Measurements from ENCODE around the gene SLC38A3. TPM values are rescaled to one million over a fixed set of nuclear protein-coding genes. Genes with fewer than 3 reads are reported as not detected.
"Not testable (repeated sequence)": the region's sequence is repeated elsewhere in the genome, so short reads cannot be mapped to it uniquely, and the experiment has no call there.

The SLC38A3 gene
- total RNA-seq, 1 donor from 2014 or later, result 0.52 TPM

- H3K4me3 ChIP-seq (ENCODE audit: low read length in 3 of 3), result peak overlapping the region in 1 of 3 donors; percentile 52
- H3K9me3 ChIP-seq (ENCODE audit: control insufficient read depth in 3 of 3, low read length in 3 of 3), result no peaks in the 10 kb centered on the region
- no peaks in the 10 kb centered on the region for H3K36me3 ChIP-seq (ENCODE audit: control insufficient read depth in 3 of 3, insufficient read depth in 3 of 3, low read length in 3 of 3)
- H3K9ac ChIP-seq (ENCODE audit: low read depth in 1 of 3, low read length in 3 of 3), result peak overlapping the region in 1 of 3 donors; percentile 95
- H3K27ac ChIP-seq (ENCODE audit: low read depth, low read length), result no peak overlapping the region
- peaks cover 28 to 76% (median 67%) of the 10 kb centered on the region in 3 donors for H3K4me1 ChIP-seq (ENCODE audit: control insufficient read depth in 3 of 3, insufficient read depth in 3 of 3, low read length in 3 of 3)
- H3K27me3 ChIP-seq (ENCODE audit: control insufficient read depth in 3 of 3, insufficient read depth in 3 of 3, low read length in 3 of 3), result peaks cover 3 to 16% (median 11%) of the 10 kb centered on the region in 3 donors
Observed at GRCh38 chr3:50207359-50208042, 2.4 kb downstream of the SLC38A3 start.

DNA sequence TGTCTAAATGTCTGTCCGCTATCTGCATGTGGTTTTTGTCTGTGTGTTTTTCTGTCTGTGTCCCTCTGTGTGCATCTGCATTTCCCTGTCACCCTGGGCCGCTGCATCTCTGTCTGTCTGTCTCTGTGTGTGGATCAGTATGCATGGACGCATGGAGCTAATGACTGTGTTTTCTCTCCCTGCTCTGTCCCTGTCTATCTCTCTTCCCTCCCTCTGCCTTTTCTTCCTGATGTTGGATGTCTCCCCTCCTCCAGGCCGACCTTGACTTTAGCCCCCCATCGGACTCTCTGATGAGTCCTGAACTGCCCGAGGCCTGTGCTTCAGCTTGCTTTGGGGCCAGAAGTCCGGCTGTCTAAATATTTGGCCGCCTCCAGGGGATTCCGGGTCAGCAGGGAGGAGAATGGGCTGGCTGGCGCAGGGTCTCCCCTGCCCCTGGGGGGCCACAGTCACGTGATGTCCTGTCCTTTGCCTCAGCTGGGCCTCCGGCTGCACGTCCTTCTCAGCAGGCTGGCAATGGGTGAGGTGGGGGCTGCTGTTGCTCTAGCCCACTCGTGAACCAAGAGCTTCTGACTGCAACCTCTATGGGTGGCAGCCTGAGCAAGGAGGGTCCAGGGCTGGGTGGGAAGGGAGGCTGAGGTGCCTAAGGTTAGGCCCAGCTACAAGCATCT lies 3.7 kb downstream of the SLC38A3 start:
- Histone ChIP-seq H3K9ac (ENCODE audit: low read depth in 1 of 3, low read length in 3 of 3) (peak overlapping the region in 1 of 3 donors; percentile 40), H3K4me1 (ENCODE audit: control insufficient read depth in 3 of 3, insufficient read depth in 3 of 3, low read length in 3 of 3) (peaks cover 29 to 83% (median 69%) of the 10 kb centered on the region in 3 donors), H3K9me3 (ENCODE audit: control insufficient read depth in 3 of 3, low read length in 3 of 3) (no peaks in the 10 kb centered on the region), H3K4me3 (ENCODE audit: low read length in 3 of 3) (no peak overlapping the region), H3K36me3 (ENCODE audit: control insufficient read depth in 3 of 3, insufficient read depth in 3 of 3, low read length in 3 of 3) (no peaks in the 10 kb centered on the region), H3K27ac (ENCODE audit: low read depth, low read length) (no peak overlapping the region), H3K27me3 (ENCODE audit: control insufficient read depth in 3 of 3, insufficient read depth in 3 of 3, low read length in 3 of 3) (peaks cover 0 to 7% (median 5%) of the 10 kb centered on the region in 3 donors)

GRCh38 chr3:50210176-50210509 lies 5.1 kb downstream of the SLC38A3 start:
- Histone ChIP-seq H3K9me3 (ENCODE audit: control insufficient read depth in 3 of 3, low read length in 3 of 3) (no peaks in the 10 kb centered on the region), H3K27me3 (ENCODE audit: control insufficient read depth in 3 of 3, insufficient read depth in 3 of 3, low read length in 3 of 3) (no peaks in the 10 kb centered on the region), H3K4me1 (ENCODE audit: control insufficient read depth in 3 of 3, insufficient read depth in 3 of 3, low read length in 3 of 3) (peaks cover 23 to 86% (median 72%) of the 10 kb centered on the region in 3 donors), H3K27ac (ENCODE audit: low read depth, low read length) (no peak overlapping the region), H3K36me3 (ENCODE audit: control insufficient read depth in 3 of 3, insufficient read depth in 3 of 3, low read length in 3 of 3) (peaks cover 0 to 5% (median 4%) of the 10 kb centered on the region in 3 donors), H3K4me3 (ENCODE audit: low read length in 3 of 3) (no peak overlapping the region), H3K9ac (ENCODE audit: low read depth in 1 of 3, low read length in 3 of 3) (peak overlapping the region in 1 of 3 donors; percentile 33)

- Histone ChIP-seq H3K9me3 (ENCODE audit: control insufficient read depth in 3 of 3, low read length in 3 of 3) (no peaks in the 10 kb centered on the region), H3K4me3 (ENCODE audit: low read length in 3 of 3) (no peak overlapping the region), H3K27ac (ENCODE audit: low read depth, low read length) (no peak overlapping the region), H3K9ac (ENCODE audit: low read depth in 1 of 3, low read length in 3 of 3) (peak overlapping the region in 1 of 3 donors; percentile 33), H3K27me3 (ENCODE audit: control insufficient read depth in 3 of 3, insufficient read depth in 3 of 3, low read length in 3 of 3) (no peaks in the 10 kb centered on the region), H3K36me3 (ENCODE audit: control insufficient read depth in 3 of 3, insufficient read depth in 3 of 3, low read length in 3 of 3) (peaks cover 0 to 6% (median 5%) of the 10 kb centered on the region in 3 donors), H3K4me1 (ENCODE audit: control insufficient read depth in 3 of 3, insufficient read depth in 3 of 3, low read length in 3 of 3) (peaks cover 23 to 87% (median 66%) of the 10 kb centered on the region in 3 donors)
Observed at GRCh38 chr3:50210510-50211367, 5.7 kb downstream of the SLC38A3 start.

DNA sequence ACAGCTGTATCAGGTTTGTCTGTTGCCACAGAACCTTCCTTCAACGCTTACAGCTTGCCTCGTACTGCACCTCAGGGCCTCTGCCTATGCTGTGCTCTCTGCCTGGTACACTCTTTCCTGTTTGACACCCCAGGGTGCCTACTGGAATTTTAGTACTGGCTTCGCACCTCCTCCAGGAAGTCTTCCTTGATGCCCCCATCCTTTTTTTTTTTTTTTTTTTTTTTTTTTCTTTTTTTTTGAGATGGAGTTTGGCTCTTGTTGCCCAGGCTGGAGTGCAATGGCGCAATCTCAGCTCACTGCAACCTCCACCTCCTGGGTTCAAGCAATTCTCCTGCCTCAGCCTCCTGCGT lies 6.3 kb downstream of the SLC38A3 start:
- H3K36me3 ChIP-seq (ENCODE audit: control insufficient read depth in 3 of 3, insufficient read depth in 3 of 3, low read length in 3 of 3); H3K27ac ChIP-seq (ENCODE audit: low read depth, low read length); H3K27me3 ChIP-seq (ENCODE audit: control insufficient read depth in 3 of 3, insufficient read depth in 3 of 3, low read length in 3 of 3); H3K9ac ChIP-seq (ENCODE audit: low read depth in 1 of 3, low read length in 3 of 3); H3K9me3 ChIP-seq (ENCODE audit: control insufficient read depth in 3 of 3, low read length in 3 of 3); H3K4me3 ChIP-seq (ENCODE audit: low read length in 3 of 3): not testable (repeated sequence)
- peaks cover 19 to 82% (median 60%) of the 10 kb centered on the region in 3 donors for H3K4me1 ChIP-seq (ENCODE audit: control insufficient read depth in 3 of 3, insufficient read depth in 3 of 3, low read length in 3 of 3)

- Histone ChIP-seq H3K4me3 (ENCODE audit: low read length in 3 of 3) (no peak overlapping the region), H3K9ac (ENCODE audit: low read depth in 1 of 3, low read length in 3 of 3) (peak overlapping the region in 2 of 3 donors; percentile 33 to 69), H3K4me1 (ENCODE audit: control insufficient read depth in 3 of 3, insufficient read depth in 3 of 3, low read length in 3 of 3) (peaks cover 13 to 77% (median 54%) of the 10 kb centered on the region in 3 donors), H3K9me3 (ENCODE audit: control insufficient read depth in 3 of 3, low read length in 3 of 3) (no peaks in the 10 kb centered on the region), H3K27ac (ENCODE audit: low read depth, low read length) (no peak overlapping the region), H3K27me3 (ENCODE audit: control insufficient read depth in 3 of 3, insufficient read depth in 3 of 3, low read length in 3 of 3) (no peaks in the 10 kb centered on the region), H3K36me3 (ENCODE audit: control insufficient read depth in 3 of 3, insufficient read depth in 3 of 3, low read length in 3 of 3) (peaks cover 0 to 8% (median 5%) of the 10 kb centered on the region in 3 donors)
Observed at GRCh38 chr3:50211930-50212329, 6.9 kb downstream of the SLC38A3 start.

DNA sequence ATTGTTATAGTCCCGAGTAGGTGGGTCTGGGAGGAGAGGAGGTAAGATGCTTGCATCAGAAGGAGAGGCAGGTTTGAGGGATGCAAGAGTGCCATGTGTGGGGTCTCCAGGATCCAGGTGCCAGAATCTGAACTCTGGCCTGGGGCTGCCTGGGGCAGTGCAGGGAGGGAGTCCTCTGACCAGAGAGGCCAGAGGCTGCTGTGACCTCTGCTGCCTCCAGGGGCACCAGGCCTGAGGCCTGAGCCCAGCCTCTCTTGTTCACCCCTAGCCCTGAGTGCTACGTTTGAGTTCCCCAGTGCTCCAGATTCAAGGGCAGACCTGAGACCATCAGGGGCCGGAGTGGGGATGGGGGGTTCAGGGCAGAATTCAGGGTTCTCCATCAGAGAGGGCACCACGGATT lies 7.4 kb downstream of the SLC38A3 start:
- Histone ChIP-seq H3K27ac (ENCODE audit: low read depth, low read length) (no peak overlapping the region), H3K27me3 (ENCODE audit: control insufficient read depth in 3 of 3, insufficient read depth in 3 of 3, low read length in 3 of 3) (no peaks in the 10 kb centered on the region), H3K36me3 (ENCODE audit: control insufficient read depth in 3 of 3, insufficient read depth in 3 of 3, low read length in 3 of 3) (peaks cover 2 to 14% (median 5%) of the 10 kb centered on the region in 3 donors), H3K4me3 (ENCODE audit: low read length in 3 of 3) (no peak overlapping the region), H3K9ac (ENCODE audit: low read depth in 1 of 3, low read length in 3 of 3) (peak overlapping the region in 2 of 3 donors; percentile 33 to 69), H3K4me1 (ENCODE audit: control insufficient read depth in 3 of 3, insufficient read depth in 3 of 3, low read length in 3 of 3) (peaks cover 11 to 71% (median 51%) of the 10 kb centered on the region in 3 donors), H3K9me3 (ENCODE audit: control insufficient read depth in 3 of 3, low read length in 3 of 3) (no peaks in the 10 kb centered on the region)

GRCh38 chr3:50212971-50213370 lies 7.9 kb downstream of the SLC38A3 start:
- no peak overlapping the region for H3K27ac ChIP-seq (ENCODE audit: low read depth, low read length)
- no peaks in the 10 kb centered on the region for H3K27me3 ChIP-seq (ENCODE audit: control insufficient read depth in 3 of 3, insufficient read depth in 3 of 3, low read length in 3 of 3)
- no peak overlapping the region for H3K4me3 ChIP-seq (ENCODE audit: low read length in 3 of 3)
- H3K9ac ChIP-seq (ENCODE audit: low read depth in 1 of 3, low read length in 3 of 3), result peak overlapping the region in 1 of 3 donors; percentile 69
- H3K36me3 ChIP-seq (ENCODE audit: control insufficient read depth in 3 of 3, insufficient read depth in 3 of 3, low read length in 3 of 3), result peaks cover 5 to 19% (median 10%) of the 10 kb centered on the region in 3 donors
- H3K9me3 ChIP-seq (ENCODE audit: control insufficient read depth in 3 of 3, low read length in 3 of 3), result no peaks in the 10 kb centered on the region
- H3K4me1 ChIP-seq (ENCODE audit: control insufficient read depth in 3 of 3, insufficient read depth in 3 of 3, low read length in 3 of 3), result peaks cover 7 to 66% (median 46%) of the 10 kb centered on the region in 3 donors

- H3K9ac ChIP-seq (ENCODE audit: low read depth in 1 of 3, low read length in 3 of 3), result peak overlapping the region in 1 of 3 donors; percentile 69
- H3K4me1 ChIP-seq (ENCODE audit: control insufficient read depth in 3 of 3, insufficient read depth in 3 of 3, low read length in 3 of 3), result peaks cover 6 to 67% (median 45%) of the 10 kb centered on the region in 3 donors
- no peaks in the 10 kb centered on the region for H3K9me3 ChIP-seq (ENCODE audit: control insufficient read depth in 3 of 3, low read length in 3 of 3)
- no peaks in the 10 kb centered on the region for H3K27me3 ChIP-seq (ENCODE audit: control insufficient read depth in 3 of 3, insufficient read depth in 3 of 3, low read length in 3 of 3)
- H3K4me3 ChIP-seq (ENCODE audit: low read length in 3 of 3), result no peak overlapping the region
- H3K27ac ChIP-seq (ENCODE audit: low read depth, low read length), result no peak overlapping the region
- peaks cover 8 to 23% (median 12%) of the 10 kb centered on the region in 3 donors for H3K36me3 ChIP-seq (ENCODE audit: control insufficient read depth in 3 of 3, insufficient read depth in 3 of 3, low read length in 3 of 3)
Observed at GRCh38 chr3:50213373-50213772, 8.3 kb downstream of the SLC38A3 start.

Data from skeletal muscle tissue (tissue), 4 donors.